Measurements from ENCODE around the gene KLHL18. TPM values are rescaled to one million over a fixed set of nuclear protein-coding genes. Genes with fewer than 3 reads are reported as not detected.
A peak's percentile ranks its signal among the peaks of the same experiment; 100 is the strongest.
"Not testable (repeated sequence)": the region's sequence is repeated elsewhere in the genome, so short reads cannot be mapped to it uniquely, and the experiment has no call there.

The KLHL18 gene
- total RNA-seq, 1 donor from 2014 or later: 1.8 TPM

GRCh38 chr3:47310391-47310790 lies 27.6 kb downstream of the KLHL18 start:
- no peak for TF ChIP-seq CTCF (IDR thresholded peaks at IDR 0.05)
- Histone ChIP-seq H3K9me3 (no peaks in the 10 kb centered on the region), H3K27ac (peak overlapping the region; percentile 47 to 50), H3K4me1 (no peaks in the 10 kb centered on the region), H3K27me3 (no peaks in the 10 kb centered on the region), H3K4me3 (no peak overlapping the region), H3K36me3 (peaks cover 0 to 3% of the 10 kb centered on the region in 2 donors)
- intact Hi-C loops (cut with DNase I): loop anchor here (10.0 kb wide), 2 partner anchors 146 to 376 kb away; partner anchors contain the start of gene SETD2
- no peak for DNase-seq (ENCODE audit: low spot score in 2 of 2)

- H3K9me3 ChIP-seq: no peaks in the 10 kb centered on the region
- H3K4me1 ChIP-seq: no peaks in the 10 kb centered on the region
- no peaks in the 10 kb centered on the region for H3K36me3 ChIP-seq
- H3K4me3 ChIP-seq: no peak overlapping the region
- intact Hi-C loops (cut with DNase I): loop anchor here (10.0 kb wide), 2 partner anchors 149 to 379 kb away; partner anchors contain the start of gene SETD2
- H3K27me3 ChIP-seq: no peaks in the 10 kb centered on the region
- no peak overlapping the region for H3K27ac ChIP-seq
- DNase-seq (ENCODE audit: low spot score in 2 of 2): no peak
- no peak for TF ChIP-seq CTCF (IDR thresholded peaks at IDR 0.05)
These were observed 30.8 kb downstream of the KLHL18 start for GRCh38 chr3:47313341-47314055.

GRCh38 chr3:47314056-47314764 lies 31.5 kb downstream of the KLHL18 start:
- TF ChIP-seq CTCF (IDR thresholded peaks at IDR 0.05): no peak
- Histone ChIP-seq H3K4me1 (no peaks in the 10 kb centered on the region), H3K27me3 (no peaks in the 10 kb centered on the region), H3K27ac (no peak overlapping the region), H3K9me3 (no peaks in the 10 kb centered on the region), H3K36me3 (no peaks in the 10 kb centered on the region), H3K4me3 (no peak overlapping the region)
- intact Hi-C loops (cut with DNase I): loop anchor here (10.0 kb wide), 2 partner anchors 149 to 379 kb away; partner anchors contain the start of gene SETD2
- no peak for DNase-seq (ENCODE audit: low spot score in 2 of 2)

DNA sequence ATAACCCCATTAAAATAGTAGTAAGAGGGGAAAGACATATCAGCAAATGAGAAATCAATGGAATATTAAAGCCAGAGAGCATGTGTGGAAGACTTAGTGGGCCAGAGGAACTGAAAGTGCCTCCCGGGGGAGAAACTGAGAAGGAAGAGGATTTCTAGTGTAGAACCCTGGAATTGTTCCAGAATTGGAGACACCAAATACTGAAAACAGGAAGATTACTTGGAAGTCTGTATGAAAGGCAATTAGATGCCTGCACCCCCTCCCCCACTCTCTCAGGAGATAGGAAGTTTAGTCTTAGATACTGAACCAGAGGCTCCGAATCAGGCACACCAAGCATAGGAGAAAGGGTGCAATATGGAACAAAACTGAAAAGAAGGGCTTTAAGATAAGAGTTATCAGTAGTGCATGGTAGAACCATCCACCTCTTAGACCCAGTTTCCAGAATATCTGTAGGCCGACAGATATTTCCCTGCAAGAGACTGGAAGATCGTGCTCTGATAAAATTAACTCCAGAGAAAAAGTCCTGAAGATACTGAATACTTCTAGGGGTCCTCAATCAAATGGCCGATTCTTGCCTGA lies 32.4 kb downstream of the KLHL18 start:
- no peaks in the 10 kb centered on the region for H3K27me3 ChIP-seq
- H3K4me1 ChIP-seq: no peaks in the 10 kb centered on the region
- no peak for DNase-seq (ENCODE audit: low spot score in 2 of 2)
- no peak overlapping the region for H3K27ac ChIP-seq
- intact Hi-C loops (cut with DNase I): loop anchor here (10.0 kb wide), 2 partner anchors 150 to 380 kb away; partner anchors contain the start of gene SETD2
- H3K4me3 ChIP-seq: no peak overlapping the region
- peaks cover 0 to 9% of the 10 kb centered on the region in 2 donors for H3K36me3 ChIP-seq
- TF ChIP-seq CTCF (IDR thresholded peaks at IDR 0.05): no peak
- H3K9me3 ChIP-seq: no peaks in the 10 kb centered on the region

DNA sequence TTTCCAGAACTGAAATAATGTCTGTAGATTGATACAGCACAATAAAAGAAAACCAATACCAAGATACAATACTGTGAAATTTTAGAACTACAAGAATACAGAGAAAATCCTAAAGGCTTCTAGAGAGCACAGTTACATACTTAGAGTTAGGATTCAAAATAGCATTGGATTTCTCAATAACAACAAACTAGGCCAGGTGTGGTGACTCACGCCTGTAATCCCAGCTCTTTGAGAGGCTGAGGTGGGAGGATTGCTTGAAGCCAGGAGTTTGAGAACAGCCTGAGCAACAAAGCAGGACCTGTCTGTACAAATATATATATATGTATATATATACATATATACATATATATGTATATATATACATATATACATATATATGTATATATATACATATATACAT lies 33.4 kb downstream of the KLHL18 start:
- intact Hi-C loops (cut with DNase I): loop anchor here (10.0 kb wide), 2 partner anchors 151 to 381 kb away; partner anchors contain the start of gene SETD2
- H3K9me3 ChIP-seq; H3K27ac ChIP-seq; H3K4me3 ChIP-seq; H3K27me3 ChIP-seq; H3K4me1 ChIP-seq; DNase-seq (ENCODE audit: low spot score in 2 of 2): not testable (repeated sequence)
- peaks cover 5 to 19% of the 10 kb centered on the region in 2 donors for H3K36me3 ChIP-seq
